Tibial nerve (tissue), 4 donors: ENCODE results near the gene ZNF117.
"Not testable (repeated sequence)": the region's sequence is repeated elsewhere in the genome, so short reads cannot be mapped to it uniquely, and the experiment has no call there.

Experiments used
- CTCF ChIP-seq, 5 experiments: fragments of 200-600 bp in 3 of 5; fragments of 450-650 bp in 2 of 5; sonication (generic) in 3 of 5; IDR thresholded peaks; one replicate each; pipeline ENCODE4 v1.5.1; 2016 to 2019; ENCODE audit warnings: antibody characterized with exemption in 5 of 5, mild to moderate bottlenecking in 3 of 5, moderate library complexity in 2 of 5
- EP300 ChIP-seq, 2 donors: sonication (generic); formaldehyde crosslinking; IDR thresholded peaks; one replicate each; pipeline ENCODE4 v1.6.1; 2017; ENCODE audit warnings: antibody characterized with exemption in 2 of 2, mild to moderate bottlenecking in 1 of 2
- POLR2A ChIP-seq, 2 donors: fragments of 450-650 bp; IDR thresholded peaks; one replicate each; pipeline ENCODE4 v1.6.1; 2017; ENCODE audit warnings: antibody characterized with exemption in 2 of 2, mild to moderate bottlenecking in 2 of 2, moderate library complexity in 2 of 2

- not testable (repeated sequence) for TF ChIP-seq CTCF, POLR2A, EP300 (IDR thresholded peaks at IDR 0.05)
Measured at GRCh38 chr7:65020978-65021377, 30.1 kb upstream of the ZNF117 start.
